IMR-90 (cell line): ENCODE data around the gene RHOG. TPM values are rescaled to one million over a fixed set of nuclear protein-coding genes. Genes with fewer than 3 reads are reported as not detected.
A peak's percentile ranks its signal among the peaks of the same experiment; 100 is the strongest.

Source experiments
- ATAC-seq: fragments of 200-7000 bp; cut with Tn5 transposase; 2 replicates; pipeline ENCODE4 v1.9.1; 2020; ENCODE audit warnings: low read depth, mild to moderate bottlenecking, moderate library complexity
- BruUV-seq: library from RNA; stranded (reverse); fragments of 400-500 nt; replicated peaks from 2 replicates; lab custom pipeline; 2021; lab: Mats Ljungman, UMichigan
- CTCF ChIA-PET: fragments of 300-600 bp; formaldehyde crosslinking; extraction: SDS; loops from one replicate; lab custom pipeline; 2021; ENCODE audit warnings: antibody characterized with exemption; lab: Yijun Ruan, JAX
- POLR2A ChIA-PET: fragments of 300-600 bp; sonication (Branson Sonifier 250); formaldehyde crosslinking; loops from one replicate; lab custom pipeline; 2022; ENCODE audit warnings: antibody characterized with exemption; ENCODE audit not compliant: unreplicated experiment; lab: Charles Lee
- DNase-seq: peaks from one replicate; pipeline ENCODE4 v3.0.0; 2013
- H2AFZ ChIP-seq: replicated peaks from 2 replicates; pipeline ENCODE3; 2013; ENCODE audit warnings: low read length, mild to moderate bottlenecking; ENCODE audit not compliant: poor library complexity
- H2AK5ac ChIP-seq: 2 replicates; pipeline ENCODE4 v1.6.1; 2013; ENCODE audit warnings: low read depth, low read length, inconsistent platforms
- H2AK9ac ChIP-seq: replicated peaks from 2 replicates; pipeline ENCODE3; 2013; ENCODE audit warnings: mild to moderate bottlenecking, low read depth, low read length, moderate library complexity; ENCODE audit not compliant: poor library complexity
- H2BK120ac ChIP-seq: 2 replicates; pipeline ENCODE4 v1.6.1; 2013; ENCODE audit warnings: low read depth, low read length, inconsistent platforms
- H2BK15ac ChIP-seq: 3 replicates; pipeline ENCODE4 v1.6.1; 2013; ENCODE audit warnings: low read depth, low read length, inconsistent platforms
- H2BK20ac ChIP-seq: 2 replicates; pipeline ENCODE4 v1.6.1; 2013; ENCODE audit warnings: low read depth, mild to moderate bottlenecking, inconsistent platforms, low read length, moderate library complexity
- H2BK5ac ChIP-seq: 2 replicates; pipeline ENCODE4 v1.6.1; 2013; ENCODE audit warnings: mild to moderate bottlenecking, low read depth, low read length, inconsistent platforms; ENCODE audit not compliant: poor library complexity, severe bottlenecking
- H3K14ac ChIP-seq: replicated peaks from 2 replicates; pipeline ENCODE4 v1.6.1; 2013; ENCODE audit warnings: low read depth, low read length, inconsistent platforms
- H3K18ac ChIP-seq: 2 replicates; pipeline ENCODE4 v1.6.1; 2013; ENCODE audit warnings: low read depth, low read length, control low read depth
- H3K23ac ChIP-seq: 2 replicates; pipeline ENCODE4 v1.6.1; 2013; ENCODE audit warnings: low read depth, low read length, inconsistent platforms
- H3K27ac ChIP-seq: 2 replicates; pipeline ENCODE4 v1.5.1; 2013; ENCODE audit warnings: mild to moderate bottlenecking, control low read depth, low read length; ENCODE audit not compliant: insufficient read depth
- H3K27me3 ChIP-seq: 2 replicates; pipeline ENCODE4 v1.6.1; 2013; ENCODE audit warnings: low read length; ENCODE audit not compliant: control insufficient read depth, insufficient read depth
- H3K36me3 ChIP-seq: 2 replicates; pipeline ENCODE4 v1.6.1; 2013; ENCODE audit warnings: low read length, mixed read lengths; ENCODE audit not compliant: control insufficient read depth, insufficient read depth
- H3K4ac ChIP-seq: 2 replicates; pipeline ENCODE4 v1.6.1; 2013; ENCODE audit warnings: low read depth, low read length, inconsistent platforms
- H3K4me1 ChIP-seq: 2 replicates; pipeline ENCODE4 v1.6.1; 2013; ENCODE audit warnings: low read length, mixed read lengths; ENCODE audit not compliant: control insufficient read depth, insufficient read depth
- H3K4me2 ChIP-seq: 2 replicates; pipeline ENCODE4 v1.6.1; 2013; ENCODE audit warnings: low read depth, mild to moderate bottlenecking, control low read depth, low read length, moderate library complexity
- H3K4me3 ChIP-seq: 2 replicates; pipeline ENCODE4 v1.5.1; 2013; ENCODE audit warnings: low read depth, mild to moderate bottlenecking, control low read depth, low read length, moderate library complexity; ENCODE audit not compliant: insufficient read depth
- H3K56ac ChIP-seq: 2 replicates; pipeline ENCODE4 v1.6.1; 2013; ENCODE audit warnings: low read length, inconsistent platforms; ENCODE audit not compliant: insufficient read depth; ENCODE audit errors: extremely low read depth
- H3K79me1 ChIP-seq, 2 experiments: 2 replicates each; pipeline ENCODE4 v1.6.1; 2013; ENCODE audit warnings: low read length in 2 of 2, inconsistent platforms in 1 of 2, low read depth in 1 of 2
- H3K9ac ChIP-seq: 2 replicates; pipeline ENCODE4 v1.6.1; 2013; ENCODE audit warnings: low read depth, low read length, control low read depth
- H3K9me1 ChIP-seq: 2 replicates; pipeline ENCODE4 v1.6.1; 2013; ENCODE audit warnings: low read length, inconsistent platforms; ENCODE audit not compliant: insufficient read depth
- H3K9me3 ChIP-seq: 2 replicates; pipeline ENCODE4 v1.6.1; 2013; ENCODE audit warnings: low read length; ENCODE audit not compliant: control insufficient read depth, insufficient read depth
- H4K20me1 ChIP-seq: 2 replicates; pipeline ENCODE4 v1.6.1; 2013; ENCODE audit warnings: low read length, inconsistent platforms; ENCODE audit not compliant: insufficient read depth
- H4K5ac ChIP-seq: 2 replicates; pipeline ENCODE4 v1.6.1; 2013; ENCODE audit warnings: mild to moderate bottlenecking, low read depth, low read length, control low read depth
- H4K8ac ChIP-seq, 2 experiments: 2 replicates each; pipeline ENCODE4 v1.6.1; 2013; ENCODE audit warnings: low read depth in 2 of 2, low read length in 2 of 2, control low read depth in 1 of 2, inconsistent platforms in 1 of 2
- H4K91ac ChIP-seq: 2 replicates; pipeline ENCODE4 v1.6.1; 2013; ENCODE audit warnings: low read depth, low read length, inconsistent platforms; ENCODE audit not compliant: insufficient read depth
- RFX5 ChIP-seq: IDR thresholded peaks from 2 replicates; pipeline ENCODE4 v1.8.0; 2012; ENCODE audit warnings: low read depth, mild to moderate bottlenecking, low read length, moderate library complexity
- WGBS, 2 experiments: methylation state at CpG; one replicate each; pipeline versions ENCODE4 v1.1.5 to v1.1.7; 2013; ENCODE audit warnings: missing lambda C conversion rate in 2 of 2; ENCODE audit not compliant: insufficient read length in 1 of 2; ENCODE audit errors: extremely low coverage in 2 of 2; 5-methylcytosine and 5-hydroxymethylcytosine counted together
- dilution Hi-C: fragments of 300-500 bp; cut with HindIII; formaldehyde crosslinking; loops from one replicate; pipeline ENCODE4 v1.14.3; 2018; ENCODE audit warnings: low sequenced_read_pairs; ENCODE audit not compliant: unreplicated experiment
- in situ Hi-C: fragments of 300-500 bp; cut with MboI; formaldehyde crosslinking; loops from 3 replicates; pipeline ENCODE4 v1.14.3; 2019; ENCODE audit warnings: low sequenced_read_pairs, inconsistent platforms, mixed read lengths
- intact Hi-C: fragments of 100-400 bp; cut with micrococcal nuclease; formaldehyde crosslinking; loops from 2 replicates; pipeline ENCODE4 v1.10.0; 2022
- polyA plus RNA-seq, 3 experiments: library from polyadenylated mRNA; depleted of rRNA; stranded (reverse); fragments of >200 nt; gene quantifications; 2 replicates each; pipeline ENCODE4 v1.2.3, GENCODE V29; 2012; ENCODE audit warnings: low replicate concordance in 1 of 3
- total RNA-seq: library from RNA; depleted of rRNA; stranded (reverse); fragments of >200 nt; gene quantifications from 2 replicates; pipeline ENCODE4 v1.2.3, GENCODE V29; 2012

RHOG gene
- total and polyA plus RNA-seq, 2 of the 4 experiments (the other 2 are of a cell fraction) = 16.3 to 114 TPM

GRCh38 chr11:3802011-3802790, 38.6 kb downstream of the RHOG start:
- Histone ChIP-seq H3K9me3 (no peaks in the 10 kb centered on the region), H3K4ac (no peak overlapping the region), H2BK5ac (no peak overlapping the region), H2AK5ac (no peak overlapping the region), H4K5ac (no peak overlapping the region), H2BK15ac (no peak overlapping the region), H3K9me1 (peaks cover 4% of the 10 kb centered on the region; the same call in 1 of the 2 replicates), H3K23ac (no peak overlapping the region), H2AK9ac (no peak overlapping the region), H3K4me3 (no peak overlapping the region), H3K79me1 (peaks cover 0 to 5% of the 10 kb centered on the region in 2 experiments; a peak in 1 of 4 replicates), H2AFZ (peak overlapping the region; percentile 68), H3K9ac (no peak overlapping the region), H2BK120ac (0 out of 2 replicates have a peak overlapping the region, but pooled peaks have one; percentile 34), H3K14ac (peak overlapping the region; percentile 80; the same call in 1 of the 2 replicates), H3K27me3 (no peaks in the 10 kb centered on the region), H3K36me3 (no peaks in the 10 kb centered on the region), H4K20me1 (0 out of 2 replicates have a peak, but pooled peaks cover under 1% of the 10 kb centered on the region), H3K4me2 (no peak overlapping the region), H4K91ac (no peak overlapping the region; the same call in 1 of the 2 replicates), H3K18ac (no peak overlapping the region), H3K27ac (no peak overlapping the region), H3K4me1 (no peaks in the 10 kb centered on the region), H2BK20ac (no peak overlapping the region), H4K8ac (peak overlapping the region in 1 of 2 experiments; percentile 48; a peak in 1 of 4 replicates), H3K56ac (no peak overlapping the region)
- 80% methylated on average over 1 of the region's 4 CpGs; no CpG with 5 or more reads in 1 of the 2 experiments for WGBS, 2 experiments
- in situ Hi-C loops = no loop called here
- no peak for TF ChIP-seq RFX5
- CTCF ChIA-PET = no interaction called here
- POLR2A ChIA-PET = no interaction called here
- ATAC-seq = no peak
- DNase-seq = peak; percentile 58
- intact Hi-C loops = no loop called here
- dilution Hi-C loops = no loop called here
- BruUV-seq = no TSS peak
